GM21390 (cell line): ENCODE measurements around the gene PEF1.
"Not testable (repeated sequence)": the region's sequence is repeated elsewhere in the genome, so short reads cannot be mapped to it uniquely, and the experiment has no call there.

Experiments used
- ATAC-seq: cut with Tn5 transposase; IDR thresholded peaks from one replicate; pipeline ENCODE4 v1.9.1; 2021; ENCODE audit not compliant: unreplicated experiment

PEF1 gene

DNA sequence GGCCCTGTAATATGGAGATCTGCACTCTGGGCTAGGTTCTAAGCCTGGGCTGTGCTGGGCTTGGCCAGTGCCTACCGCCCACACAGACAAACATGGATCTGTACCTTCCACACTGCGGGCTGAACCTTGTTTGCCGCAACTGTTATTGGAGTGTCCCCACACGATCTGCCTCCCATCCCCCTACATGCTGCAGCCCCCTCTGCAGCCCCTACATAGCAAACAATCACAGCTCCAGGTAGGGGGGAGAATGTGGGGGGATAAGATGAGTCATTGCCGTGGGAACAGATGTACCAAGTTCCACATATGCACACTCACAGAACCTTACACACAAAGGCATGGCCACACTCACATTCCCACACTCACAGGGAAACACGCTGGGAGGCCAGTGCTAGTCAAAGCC, 29.3 kb downstream of the PEF1 start:
- no peak for ATAC-seq

DNA sequence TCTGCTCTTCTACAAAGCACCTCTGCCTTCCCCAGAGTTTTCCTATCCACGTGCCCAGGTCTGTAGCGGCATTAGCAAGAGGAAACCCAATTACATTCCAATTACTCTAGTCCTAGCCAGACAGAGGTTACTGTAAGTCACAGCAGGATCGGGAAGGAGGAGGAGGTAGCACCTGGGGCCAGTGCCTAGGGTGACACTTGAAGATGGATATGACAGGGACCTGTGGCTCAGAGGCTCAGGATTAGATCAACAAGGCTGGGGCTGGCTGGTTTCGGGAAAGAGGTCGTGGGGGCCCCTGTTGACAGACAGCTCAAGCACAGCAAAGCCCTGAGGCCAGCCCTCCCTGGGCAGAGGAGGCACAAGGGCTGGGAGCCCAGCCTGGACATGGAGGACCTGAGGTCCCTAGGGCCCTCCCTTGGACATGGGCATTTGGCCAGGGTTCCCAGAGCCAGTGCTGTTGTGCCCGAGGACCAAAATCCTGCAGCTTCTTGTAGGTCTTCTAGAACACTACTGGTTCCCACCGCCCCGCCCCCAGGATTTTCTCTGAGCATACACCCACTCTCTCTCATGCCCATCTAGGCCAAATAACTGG, 30.2 kb downstream of the PEF1 start:
- ATAC-seq = no peak

DNA sequence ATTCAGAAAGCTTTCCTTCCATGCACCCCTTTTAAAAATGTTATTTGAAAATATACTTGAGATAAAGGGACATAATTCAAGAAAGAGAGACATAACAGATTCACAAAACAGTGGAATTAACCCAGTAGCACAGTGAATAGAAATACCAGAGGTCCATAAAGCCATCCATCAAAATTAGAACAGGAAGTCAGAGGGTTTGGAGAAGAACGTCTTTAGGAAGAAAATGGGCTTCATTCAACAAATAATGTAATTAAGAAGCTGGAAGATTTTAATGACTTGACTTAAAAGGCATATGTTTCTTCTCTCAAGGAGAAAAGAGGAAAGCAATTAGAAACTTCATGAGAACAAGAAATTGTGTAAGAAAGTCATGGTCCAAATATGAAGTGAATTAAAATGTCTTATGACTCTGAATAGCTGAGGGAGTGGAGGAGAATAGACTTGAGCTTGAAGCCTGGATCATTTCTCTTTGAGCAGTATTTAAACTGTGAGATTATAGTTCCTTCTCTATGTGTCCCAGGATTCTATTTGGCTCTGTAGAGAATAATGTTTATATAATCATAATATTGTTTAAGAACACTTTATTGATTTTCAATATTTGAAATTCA, 35.1 kb downstream of the PEF1 start:
- ATAC-seq = no peak

DNA sequence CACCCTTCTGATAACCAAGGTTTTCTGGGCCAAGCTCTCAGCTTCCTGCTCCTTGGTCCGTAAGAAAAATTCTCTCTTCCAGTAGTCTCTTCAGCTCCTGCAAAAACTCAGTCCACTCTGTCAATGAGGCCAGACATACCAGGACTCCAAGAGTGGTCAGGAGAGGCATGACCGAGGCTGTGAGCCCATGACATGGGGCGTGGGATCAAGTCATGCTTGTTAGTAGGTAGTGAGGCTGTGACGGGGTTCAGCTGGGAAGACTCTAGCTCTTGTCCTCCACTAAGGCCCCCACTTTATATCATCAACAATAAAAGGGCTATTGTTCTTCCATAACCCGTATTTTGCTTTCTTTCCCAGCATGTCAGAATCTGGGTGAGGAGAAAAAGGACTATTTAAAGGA, 37.3 kb downstream of the PEF1 start:
- ATAC-seq = no peak

DNA sequence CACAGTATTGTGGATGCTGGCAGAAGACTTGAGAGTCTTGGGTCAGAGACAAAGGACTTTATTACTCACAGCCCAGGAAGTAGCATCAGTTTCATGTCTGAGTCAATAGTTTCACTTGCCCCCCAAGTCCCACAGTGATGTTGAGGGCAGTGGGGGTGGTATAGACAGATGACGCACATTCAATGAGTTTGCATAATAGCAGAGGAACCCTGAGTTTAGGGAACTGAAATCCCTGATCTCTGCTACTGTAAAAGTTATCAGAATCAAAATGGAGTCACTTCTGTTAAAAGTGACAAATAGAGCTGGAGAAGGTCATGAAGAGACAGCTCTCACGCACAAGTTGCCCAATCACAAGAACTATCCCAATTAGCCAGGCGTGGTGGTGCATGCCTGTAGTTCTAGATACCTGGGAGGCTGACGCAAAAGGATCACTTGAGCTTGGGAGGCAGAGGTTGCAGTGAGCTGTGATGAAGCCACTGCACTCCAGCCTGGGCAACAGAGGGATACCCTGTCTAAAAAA, 38.7 kb downstream of the PEF1 start:
- peak; percentile 91 for ATAC-seq

DNA sequence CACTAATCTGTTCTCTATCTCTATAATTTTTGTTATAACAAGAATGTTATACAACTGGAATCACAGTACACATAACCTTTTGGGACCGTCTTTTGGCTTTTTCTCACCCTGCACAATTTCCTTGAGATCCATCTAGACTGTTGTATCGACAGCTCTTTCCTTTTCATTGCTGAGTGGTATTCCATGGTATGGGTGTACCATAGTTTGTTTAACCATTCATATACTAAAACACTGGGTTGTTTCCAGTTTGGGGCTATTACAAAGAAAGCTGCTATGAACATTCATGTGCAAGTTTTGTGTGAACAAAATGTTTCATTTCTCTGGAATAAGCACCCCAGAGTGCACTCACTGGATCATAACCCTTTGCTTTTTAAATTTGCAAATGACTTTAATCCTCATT, 42.6 kb downstream of the PEF1 start:
- no peak for ATAC-seq

DNA sequence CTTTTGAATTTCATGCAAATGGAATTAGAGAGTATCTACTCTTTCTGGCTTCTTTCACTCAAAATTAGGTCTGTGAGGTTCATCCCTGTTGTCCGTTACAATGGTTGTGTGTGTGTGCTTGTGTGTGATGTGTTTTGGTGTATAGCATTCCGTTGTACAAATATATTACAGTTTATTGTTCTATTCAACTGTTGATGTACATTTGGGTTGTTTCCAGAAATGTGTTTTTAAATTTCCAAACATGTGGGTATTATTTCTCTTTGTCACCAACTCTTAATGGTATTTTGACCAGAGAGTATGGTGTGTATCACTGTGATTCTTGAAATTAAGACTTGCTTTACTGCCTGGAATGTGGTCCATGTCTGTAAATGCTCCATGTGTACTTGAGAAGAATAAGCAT, 44.0 kb downstream of the PEF1 start:
- ATAC-seq = no peak

DNA sequence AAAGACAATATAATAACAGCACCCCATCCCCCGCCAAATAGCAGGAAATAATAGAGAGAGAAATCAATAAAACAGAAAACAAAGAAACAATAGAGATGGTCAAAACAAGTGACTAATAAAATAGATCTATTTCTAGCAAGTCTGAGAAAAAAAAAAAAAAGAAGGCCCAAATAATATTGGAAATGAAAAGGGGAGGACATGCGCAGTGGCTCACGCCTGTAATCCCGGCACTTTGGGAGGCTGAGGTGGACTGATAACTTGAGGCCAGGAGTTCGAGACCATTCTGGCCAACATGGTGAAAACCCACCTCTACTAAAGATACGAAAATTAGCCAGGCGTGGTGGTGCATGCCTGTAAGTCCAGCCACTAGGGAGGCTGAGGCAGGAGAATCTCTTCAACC, 45.7 kb downstream of the PEF1 start:
- no peak for ATAC-seq

DNA sequence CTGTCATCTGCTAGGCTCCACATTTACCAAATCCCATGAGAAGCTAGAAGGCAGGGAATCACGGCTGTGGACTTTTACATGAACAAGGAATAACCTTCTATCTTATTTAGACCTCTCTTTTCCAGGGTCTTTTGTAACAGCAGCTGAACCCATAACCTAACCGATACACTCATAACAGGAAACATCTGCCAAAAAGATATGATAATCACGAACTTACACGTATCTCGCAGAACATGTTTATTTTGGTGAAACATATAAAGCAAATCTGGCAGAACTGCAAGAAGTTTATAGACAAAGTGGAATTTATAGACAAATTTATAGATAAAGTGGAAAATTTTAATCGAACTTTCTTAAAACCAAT, 48.0 kb downstream of the PEF1 start:
- ATAC-seq = no peak

DNA sequence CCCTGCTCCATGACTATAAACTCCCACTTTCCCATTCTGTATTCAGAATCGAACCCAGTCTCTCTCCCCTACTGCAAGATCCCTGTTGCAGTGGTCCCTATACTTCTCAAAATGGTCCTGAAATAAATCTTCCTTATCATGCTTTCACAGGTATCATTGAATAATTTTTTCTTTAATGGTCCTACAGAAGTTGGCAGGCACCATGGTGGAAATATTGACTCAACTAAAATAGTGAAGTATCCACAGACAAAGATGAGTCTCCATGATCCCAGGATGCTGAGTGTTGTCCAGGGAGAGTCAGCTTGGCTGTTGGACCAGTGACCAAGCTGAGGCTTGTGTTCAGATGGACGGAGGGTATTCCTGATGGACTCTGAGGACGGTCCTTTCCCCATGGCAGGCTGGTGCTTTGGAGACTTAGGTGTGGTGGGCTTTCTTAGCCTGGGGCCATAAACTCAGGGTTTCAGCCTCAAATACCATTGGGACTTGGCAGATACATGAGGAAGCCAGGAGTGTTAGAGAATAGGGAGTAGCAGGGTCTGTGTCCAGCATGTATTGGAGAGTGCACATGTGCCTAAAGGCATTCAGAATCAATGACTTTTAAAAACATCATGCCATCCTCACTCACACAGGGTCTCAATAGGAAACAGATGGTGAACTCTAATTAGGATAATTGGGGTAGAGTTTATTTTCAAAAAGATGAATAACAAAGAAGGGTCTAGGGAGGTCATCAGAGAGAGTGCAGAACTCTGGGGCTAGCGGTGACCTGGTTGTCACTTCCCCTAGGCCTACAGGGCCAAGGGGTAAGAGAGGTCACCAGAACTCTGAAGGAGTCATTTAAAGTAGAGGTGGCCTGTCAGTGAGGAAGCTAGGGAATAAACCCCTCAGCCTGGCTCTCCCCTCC, 48.6 kb downstream of the PEF1 start:
- no peak for ATAC-seq

DNA sequence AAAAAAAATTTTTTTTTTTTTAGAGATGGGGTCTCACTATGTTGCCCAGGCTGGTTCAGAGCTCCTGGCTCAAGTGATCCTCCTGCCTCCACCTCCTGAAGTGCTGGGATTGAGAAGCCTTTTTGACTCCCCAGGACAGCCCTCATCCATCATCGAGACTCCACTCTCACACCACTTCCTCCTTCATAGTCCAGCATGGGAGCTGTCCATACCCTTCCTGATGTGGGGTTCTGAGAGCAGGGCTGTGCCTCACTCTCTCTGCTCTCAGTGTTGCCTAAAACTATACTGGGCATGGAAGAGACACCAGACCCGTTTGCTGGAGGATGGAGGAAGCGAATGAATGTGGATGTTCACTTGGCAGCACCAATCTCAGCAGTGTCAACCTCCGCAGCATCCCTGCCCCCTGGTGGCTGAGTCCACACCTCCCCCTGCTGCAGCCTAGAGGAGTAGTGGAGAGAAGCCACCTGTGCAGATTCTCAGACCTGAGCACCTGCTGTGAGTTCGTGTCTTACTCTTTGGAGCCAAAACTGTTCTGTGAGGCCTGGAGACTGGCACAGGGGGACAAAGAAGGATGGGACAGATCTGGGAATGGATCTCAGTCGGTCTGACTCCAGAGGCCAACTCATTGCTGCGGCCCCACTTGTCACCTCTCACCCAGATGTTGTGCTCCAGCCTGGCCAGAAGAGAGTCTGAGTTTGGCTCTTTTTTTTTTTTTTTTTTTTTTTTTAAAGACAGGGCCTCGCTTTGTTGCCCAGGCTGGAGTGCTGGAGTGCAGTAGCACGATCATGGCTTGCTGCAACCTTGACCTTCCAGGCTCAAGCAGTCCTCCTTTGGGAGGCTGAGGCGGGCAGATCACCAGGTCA, 50.7 kb downstream of the PEF1 start:
- peak; percentile 60 for ATAC-seq

DNA sequence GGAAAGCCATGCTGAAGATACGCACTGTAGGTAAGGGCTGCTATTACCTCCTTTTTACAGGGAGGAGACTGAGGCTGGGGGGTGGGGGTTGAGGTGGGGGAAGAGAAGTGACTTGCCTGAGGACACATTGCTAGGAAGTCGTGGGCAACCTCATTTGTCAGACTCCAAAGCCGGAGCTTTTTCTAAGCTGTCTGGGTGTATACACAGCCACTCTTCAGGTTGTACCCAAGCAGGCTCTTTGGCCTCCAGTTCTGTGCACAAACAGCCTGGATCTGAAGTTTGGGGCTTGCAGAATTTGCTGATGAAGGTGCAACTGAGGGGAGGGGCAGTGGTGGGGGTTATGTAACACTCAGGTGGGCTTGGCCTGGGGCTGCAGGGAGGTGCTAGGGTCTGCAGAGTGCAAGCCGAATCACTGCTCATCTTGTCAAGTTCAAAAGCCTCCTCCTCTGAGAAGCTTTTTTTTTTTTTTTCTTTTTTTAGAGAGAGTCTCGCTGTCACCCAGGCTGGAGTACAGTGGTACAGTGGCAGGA, 51.5 kb downstream of the PEF1 start:
- no peak for ATAC-seq

DNA sequence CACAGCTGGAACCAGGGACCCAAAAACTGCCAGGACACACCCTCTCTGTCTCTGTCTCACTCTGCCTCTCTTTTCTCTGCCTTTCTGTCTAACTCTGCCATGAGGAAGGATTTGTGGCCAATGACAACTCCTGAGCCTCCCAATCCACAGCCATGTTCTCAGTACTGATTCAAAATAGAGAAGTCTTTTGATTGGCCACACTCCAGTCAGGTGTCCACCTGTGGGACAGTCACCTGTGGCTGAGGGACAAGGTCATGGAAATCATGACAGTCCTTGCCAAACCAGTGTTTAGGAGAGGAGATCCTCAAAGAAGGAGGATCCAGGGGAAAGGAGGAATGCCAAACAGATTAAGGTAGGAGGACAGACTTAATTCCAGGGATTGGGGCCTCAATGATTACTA, 52.5 kb downstream of the PEF1 start:
- ATAC-seq = no peak

DNA sequence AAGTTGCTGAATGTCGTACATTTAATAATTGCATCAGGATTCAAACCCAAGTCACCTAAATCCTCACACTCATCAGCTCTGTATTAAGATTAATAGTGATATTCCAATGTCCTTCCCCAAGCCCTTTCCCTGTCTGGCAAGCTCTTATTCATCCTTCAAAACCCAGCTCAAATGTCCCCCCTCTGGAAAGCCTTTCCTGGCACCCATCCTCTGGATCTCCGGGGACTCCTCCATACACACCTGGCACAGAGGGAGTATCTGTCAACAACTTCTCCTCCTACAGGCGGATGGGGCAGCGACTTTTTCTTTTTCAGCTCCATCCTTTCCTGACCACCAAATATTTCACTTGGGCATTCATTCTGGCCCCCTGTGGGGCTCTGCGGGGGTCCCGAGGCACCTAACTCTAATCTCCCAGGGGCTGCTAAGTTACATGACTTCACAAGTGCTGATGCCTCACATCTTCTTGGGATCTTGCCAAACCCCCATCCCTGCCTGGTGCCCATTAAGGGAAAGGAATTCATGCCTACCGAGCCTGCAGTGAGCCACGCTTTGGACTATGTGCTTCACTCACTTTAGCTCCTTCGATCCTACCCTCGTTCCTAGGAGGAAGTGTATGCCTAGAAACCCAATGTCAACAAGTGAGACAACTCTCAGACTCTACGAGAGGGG, 53.1 kb downstream of the PEF1 start:
- ATAC-seq = no peak

DNA sequence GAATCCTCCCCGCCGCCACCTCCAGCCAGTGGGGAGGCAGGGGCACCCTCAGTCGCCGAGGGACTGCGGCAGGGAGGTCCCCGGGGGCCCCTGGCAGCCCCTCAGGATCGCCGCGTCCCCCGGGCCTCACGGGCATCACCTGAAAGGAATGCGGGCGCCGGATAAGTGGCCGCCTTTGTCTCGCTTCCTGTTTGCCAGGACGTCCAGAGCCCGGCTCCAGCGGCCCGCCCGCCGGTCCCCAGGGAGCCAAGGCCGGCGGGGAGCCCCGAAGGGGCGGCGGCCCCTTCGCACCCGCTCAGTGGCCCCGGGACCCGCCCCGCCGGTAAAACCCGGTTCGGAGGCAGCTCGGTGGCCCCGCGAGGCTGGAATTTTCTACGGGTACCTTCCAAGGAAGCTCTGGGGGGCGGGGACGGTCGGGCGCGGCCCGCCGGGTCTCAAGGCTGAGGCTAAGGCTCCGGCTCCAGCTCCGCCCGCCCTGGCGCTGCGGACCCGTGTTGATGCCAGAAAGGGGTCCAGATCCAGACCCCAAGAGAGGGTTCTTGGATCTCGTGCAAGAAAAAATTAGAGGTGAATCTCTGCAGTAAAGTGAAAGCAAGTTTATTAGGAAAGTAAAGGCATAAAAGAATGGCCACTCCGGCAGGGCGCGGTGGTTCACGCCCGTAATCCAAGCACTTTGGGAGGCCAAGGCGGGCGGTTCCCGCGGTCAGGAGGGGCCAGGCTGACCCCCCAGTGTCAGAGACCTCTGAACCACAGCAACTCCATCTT, 55.7 kb downstream of the PEF1 start:
- no peak for ATAC-seq

DNA sequence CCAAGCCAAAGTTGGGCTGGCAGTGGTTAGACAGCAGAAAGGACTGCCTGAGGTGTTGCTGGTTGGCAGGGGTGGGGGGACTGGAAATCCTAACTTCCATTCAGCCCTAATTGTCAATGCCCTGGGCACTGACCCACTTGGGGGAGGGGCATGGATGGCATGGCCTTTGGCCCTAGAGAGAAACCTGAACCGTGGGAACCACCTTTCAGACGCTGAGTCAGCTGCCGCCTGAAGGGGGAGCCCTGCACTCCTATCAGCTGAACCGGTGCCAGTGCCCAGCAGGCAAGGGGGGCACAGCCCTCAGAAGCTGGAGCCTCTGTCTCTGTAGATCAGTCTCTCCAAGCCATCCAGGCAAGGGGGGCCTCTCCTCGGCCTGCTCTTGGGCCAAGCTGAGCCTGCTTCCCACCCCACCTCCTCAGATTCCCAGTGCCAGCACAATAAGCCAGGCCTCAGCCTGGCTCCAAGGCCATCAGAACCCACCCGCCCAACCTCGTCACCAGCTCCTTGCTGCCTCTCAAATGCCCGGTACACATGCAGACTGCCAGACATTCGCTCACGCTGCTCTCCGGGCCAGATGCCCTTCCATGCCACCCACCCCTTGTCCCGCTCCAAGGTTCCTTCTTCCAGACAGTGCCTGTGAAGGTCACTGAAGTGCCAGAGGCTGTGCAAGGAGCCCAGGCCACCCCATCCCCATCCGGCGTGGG, 56.8 kb downstream of the PEF1 start:
- ATAC-seq = no peak

DNA sequence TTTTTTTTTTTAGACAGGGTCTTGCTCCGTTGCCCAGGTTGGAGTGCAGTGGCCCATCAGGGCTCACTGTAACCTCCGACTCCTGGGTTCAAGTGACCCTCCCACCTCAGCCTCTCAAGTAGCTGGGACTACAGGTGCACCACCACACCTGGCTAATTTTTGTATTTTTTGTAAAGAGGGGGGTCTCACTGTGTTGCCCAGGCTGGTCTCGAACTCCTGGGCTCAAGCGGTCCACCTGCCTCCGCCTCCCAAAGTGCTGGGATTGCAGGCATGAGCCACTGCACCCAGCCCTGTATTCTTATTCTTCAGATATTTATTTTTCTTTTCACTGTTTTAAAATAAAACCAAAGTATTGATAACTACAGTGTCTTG, 57.4 kb downstream of the PEF1 start:
- ATAC-seq = not testable (repeated sequence)

DNA sequence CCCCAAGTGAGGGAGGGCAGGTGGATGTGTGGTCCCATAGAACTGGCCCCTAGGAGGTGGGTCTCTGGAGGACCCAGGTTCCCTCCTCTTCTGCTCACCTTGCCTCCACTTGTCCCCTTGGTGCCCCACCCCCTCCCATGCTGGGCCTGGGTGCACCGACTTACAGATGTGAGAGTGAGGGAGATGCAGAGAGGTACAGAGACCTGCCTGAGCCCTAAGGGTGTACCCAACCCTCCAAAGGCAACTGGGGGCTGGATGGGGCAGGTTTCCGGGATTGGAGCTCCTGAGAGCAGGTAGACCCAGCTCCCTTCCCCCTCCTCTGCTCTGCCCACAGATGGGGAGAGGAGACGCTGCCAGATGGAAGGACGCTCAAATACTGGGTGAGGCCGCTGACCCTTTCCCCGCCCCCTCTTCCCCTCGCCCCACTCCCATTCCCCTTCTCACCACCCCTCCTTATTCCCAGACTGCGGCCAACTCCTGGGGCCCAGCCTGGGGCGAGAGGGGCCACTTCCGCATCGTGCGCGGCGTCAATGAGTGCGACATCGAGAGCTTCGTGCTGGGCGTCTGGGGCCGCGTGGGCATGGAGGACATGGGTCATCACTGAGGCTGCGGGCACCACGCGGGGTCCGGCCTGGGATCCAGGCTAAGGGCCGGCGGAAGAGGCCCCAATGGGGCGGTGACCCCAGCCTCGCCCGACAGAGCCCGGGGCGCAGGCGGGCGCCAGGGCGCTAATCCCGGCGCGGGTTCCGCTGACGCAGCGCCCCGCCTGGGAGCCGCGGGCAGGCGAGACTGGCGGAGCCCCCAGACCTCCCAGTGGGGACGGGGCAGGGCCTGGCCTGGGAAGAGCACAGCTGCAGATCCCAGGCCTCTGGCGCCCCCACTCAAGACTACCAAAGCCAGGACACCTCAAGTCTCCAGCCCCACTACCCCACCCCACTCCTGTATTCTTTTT, 58.0 kb downstream of the PEF1 start:
- ATAC-seq = no peak
